ENCODE results near the gene ODAPH.
A peak's percentile ranks its signal among the peaks of the same experiment; 100 is the strongest.

The ODAPH gene

GRCh38 chr4:75545526-75545925, 10.3 kb upstream of the ODAPH start:
- no peak for FAIRE-seq
- TF ChIP-seq POU2F2 (IDR thresholded peaks at IDR 0.05; ENCODE audit: low read depth, low read length), result no peak
- no peak for TF ChIP-seq PAX5 (IDR thresholded peaks at IDR 0.05; ENCODE audit: insufficient read depth, low read length, severe bottlenecking)
- no peak for TF ChIP-seq TAF1 (IDR thresholded peaks at IDR 0.05; ENCODE audit: low read depth, low read length)
- TF ChIP-seq SPI1 (IDR thresholded peaks at IDR 0.05; ENCODE audit: low read depth, low read length), result no peak
- no peak for TF ChIP-seq POLR2AphosphoS5 (IDR thresholded peaks at IDR 0.05; ENCODE audit: low read depth, low read length)
- DNase-seq (ENCODE audit: insufficient read length, low spot score), result no peak

GRCh38 chr4:75547647-75548387, 8.0 kb upstream of the ODAPH start:
- FAIRE-seq (no peak), DNase-seq (ENCODE audit: insufficient read length, low spot score) (no peak)
- TF ChIP-seq PAX5 (IDR thresholded peaks at IDR 0.05; ENCODE audit: insufficient read depth, low read length, severe bottlenecking) (no peak), POU2F2 (IDR thresholded peaks at IDR 0.05; ENCODE audit: low read depth, low read length) (no peak), POLR2A (IDR thresholded peaks at IDR 0.05; ENCODE audit: low read depth, low read length) (no peak), TAF1 (IDR thresholded peaks at IDR 0.05; ENCODE audit: low read depth, low read length) (no peak), SPI1 (IDR thresholded peaks at IDR 0.05; ENCODE audit: low read depth, low read length) (peak; percentile 17; the same call in 1 of the 2 replicates), POLR2AphosphoS5 (IDR thresholded peaks at IDR 0.05; ENCODE audit: low read depth, low read length) (no peak)

- no peak for DNase-seq (ENCODE audit: insufficient read length, low spot score)
- FAIRE-seq, result no peak
- TF ChIP-seq POLR2AphosphoS5 (IDR thresholded peaks at IDR 0.05; ENCODE audit: low read depth, low read length), result no peak
- no peak for TF ChIP-seq SPI1 (IDR thresholded peaks at IDR 0.05; ENCODE audit: low read depth, low read length)
Measured at GRCh38 chr4:75549019-75549418, 6.8 kb upstream of the ODAPH start.

GRCh38 chr4:75552452-75552851, 3.4 kb upstream of the ODAPH start:
- FAIRE-seq (no peak), DNase-seq (ENCODE audit: insufficient read length, low spot score) (no peak)
- no peak for TF ChIP-seq POU2F2 (IDR thresholded peaks at IDR 0.05; ENCODE audit: low read depth, low read length)
- TF ChIP-seq POLR2AphosphoS5 (IDR thresholded peaks at IDR 0.05; ENCODE audit: low read depth, low read length), result no peak
- no peak for TF ChIP-seq PAX5 (IDR thresholded peaks at IDR 0.05; ENCODE audit: insufficient read depth, low read length, severe bottlenecking)
- TF ChIP-seq SPI1 (IDR thresholded peaks at IDR 0.05; ENCODE audit: low read depth, low read length), result no peak
- no peak for TF ChIP-seq TAF1 (IDR thresholded peaks at IDR 0.05; ENCODE audit: low read depth, low read length)
- no peak for TF ChIP-seq POLR2A (IDR thresholded peaks at IDR 0.05; ENCODE audit: low read depth, low read length)

- no peak for DNase-seq (ENCODE audit: insufficient read length, low spot score)
- no peak for TF ChIP-seq PAX5 (IDR thresholded peaks at IDR 0.05; ENCODE audit: insufficient read depth, low read length, severe bottlenecking)
- no peak for FAIRE-seq
Measured at GRCh38 chr4:75557696-75558095, 1.8 kb downstream of the ODAPH start.

GRCh38 chr4:75561789-75562188, 5.9 kb downstream of the ODAPH start:
- DNase-seq (ENCODE audit: insufficient read length, low spot score) (no peak), FAIRE-seq (no peak)
- TF ChIP-seq TAF1 (IDR thresholded peaks at IDR 0.05; ENCODE audit: low read depth, low read length), result no peak

GRCh38 chr4:75564023-75564422, 8.2 kb downstream of the ODAPH start:
- no peak for TF ChIP-seq SPI1 (IDR thresholded peaks at IDR 0.05; ENCODE audit: low read depth, low read length)
- TF ChIP-seq TAF1 (IDR thresholded peaks at IDR 0.05; ENCODE audit: low read depth, low read length), result no peak
- no peak for TF ChIP-seq POU2F2 (IDR thresholded peaks at IDR 0.05; ENCODE audit: low read depth, low read length)
- no peak for TF ChIP-seq PAX5 (IDR thresholded peaks at IDR 0.05; ENCODE audit: insufficient read depth, low read length, severe bottlenecking)
- no peak for TF ChIP-seq POLR2AphosphoS5 (IDR thresholded peaks at IDR 0.05; ENCODE audit: low read depth, low read length)
- no peak for TF ChIP-seq POLR2A (IDR thresholded peaks at IDR 0.05; ENCODE audit: low read depth, low read length)
- FAIRE-seq (no peak), DNase-seq (ENCODE audit: insufficient read length, low spot score) (no peak)

- TF ChIP-seq SPI1 (IDR thresholded peaks at IDR 0.05; ENCODE audit: low read depth, low read length) (no peak), TAF1 (IDR thresholded peaks at IDR 0.05; ENCODE audit: low read depth, low read length) (no peak), POLR2A (IDR thresholded peaks at IDR 0.05; ENCODE audit: low read depth, low read length) (no peak), POU2F2 (IDR thresholded peaks at IDR 0.05; ENCODE audit: low read depth, low read length) (no peak), PAX5 (IDR thresholded peaks at IDR 0.05; ENCODE audit: insufficient read depth, low read length, severe bottlenecking) (no peak), POLR2AphosphoS5 (IDR thresholded peaks at IDR 0.05; ENCODE audit: low read depth, low read length) (no peak)
- FAIRE-seq (no peak), DNase-seq (ENCODE audit: insufficient read length, low spot score) (no peak)
Measured at GRCh38 chr4:75565481-75565880, 9.6 kb downstream of the ODAPH start.

GRCh38 chr4:75566911-75567310, 11.0 kb downstream of the ODAPH start:
- no peak for TF ChIP-seq SPI1 (IDR thresholded peaks at IDR 0.05; ENCODE audit: low read depth, low read length)
- no peak for TF ChIP-seq TAF1 (IDR thresholded peaks at IDR 0.05; ENCODE audit: low read depth, low read length)
- no peak for TF ChIP-seq POLR2AphosphoS5 (IDR thresholded peaks at IDR 0.05; ENCODE audit: low read depth, low read length)
- no peak for TF ChIP-seq POU2F2 (IDR thresholded peaks at IDR 0.05; ENCODE audit: low read depth, low read length)
- TF ChIP-seq POLR2A (IDR thresholded peaks at IDR 0.05; ENCODE audit: low read depth, low read length), result no peak
- no peak for TF ChIP-seq PAX5 (IDR thresholded peaks at IDR 0.05; ENCODE audit: insufficient read depth, low read length, severe bottlenecking)
- FAIRE-seq (no peak), DNase-seq (ENCODE audit: insufficient read length, low spot score) (no peak)

- TF ChIP-seq POLR2A (IDR thresholded peaks at IDR 0.05; ENCODE audit: low read depth, low read length) (no peak), TAF1 (IDR thresholded peaks at IDR 0.05; ENCODE audit: low read depth, low read length) (no peak), POLR2AphosphoS5 (IDR thresholded peaks at IDR 0.05; ENCODE audit: low read depth, low read length) (no peak), SPI1 (IDR thresholded peaks at IDR 0.05; ENCODE audit: low read depth, low read length) (no peak), PAX5 (IDR thresholded peaks at IDR 0.05; ENCODE audit: insufficient read depth, low read length, severe bottlenecking) (no peak), POU2F2 (IDR thresholded peaks at IDR 0.05; ENCODE audit: low read depth, low read length) (no peak)
- DNase-seq (ENCODE audit: insufficient read length, low spot score) (no peak), FAIRE-seq (no peak)
Measured at GRCh38 chr4:75567725-75568124, 11.9 kb downstream of the ODAPH start.

Data from GM12891 (cell line).